LNCaP clone FGC (cell line): ENCODE data around the gene GOLGA5.

Experiments
- DNase-seq: peaks from one replicate; pipeline ENCODE4 v3.0.0-alpha.2; 2011; ENCODE audit warnings: low read depth
- H3K4me3 ChIP-seq: 2 replicates; pipeline ENCODE4 v1.5.1; 2011; ENCODE audit warnings: mild to moderate bottlenecking, low read depth, low read length, control low read depth
- TF ChIP-seq, protein P1 (sequence below): IDR thresholded peaks from 2 replicates; pipeline ENCODE4 v1.5.1; 2012; ENCODE audit warnings: mild to moderate bottlenecking; ENCODE audit not compliant: control insufficient read depth, insufficient read depth; ENCODE audit errors: extremely low read depth

GOLGA5 gene

DNA sequence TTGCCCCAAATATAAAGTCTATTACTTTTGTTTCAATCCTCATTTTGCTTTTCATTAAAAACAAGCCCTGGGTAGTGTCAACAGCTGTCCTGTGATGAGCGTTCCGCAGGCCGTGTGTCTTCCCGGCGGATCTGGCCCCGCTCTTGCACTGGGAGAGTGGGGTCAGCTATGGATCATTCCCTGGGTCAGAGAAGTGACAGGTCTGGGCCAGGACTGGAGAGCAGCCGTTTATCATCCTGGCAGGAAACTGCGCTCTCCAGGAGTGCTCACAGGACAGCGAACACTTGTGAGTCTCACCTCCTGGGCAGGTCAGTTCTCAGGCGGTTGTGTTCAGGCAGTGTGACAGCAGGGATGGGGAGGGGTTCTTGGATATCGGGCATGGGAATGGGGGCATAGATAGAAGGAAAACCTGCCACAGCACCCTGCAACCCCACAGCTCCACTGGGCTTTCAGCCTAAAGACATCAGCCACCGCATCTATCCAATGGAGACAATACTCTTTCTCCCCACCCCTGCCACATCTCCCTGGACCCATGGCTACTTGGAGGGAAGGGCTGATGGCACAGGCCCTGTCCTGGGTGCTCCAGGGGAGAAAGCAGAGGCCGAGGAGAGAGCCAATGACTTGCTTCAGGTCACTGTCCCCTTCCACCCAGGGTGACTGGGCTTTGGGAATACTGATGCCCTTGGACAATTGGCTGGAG lies 81.0 kb downstream of the GOLGA5 start:
- H3K4me3 ChIP-seq, result no peak overlapping the region
- TF ChIP-seq, protein P1, sequence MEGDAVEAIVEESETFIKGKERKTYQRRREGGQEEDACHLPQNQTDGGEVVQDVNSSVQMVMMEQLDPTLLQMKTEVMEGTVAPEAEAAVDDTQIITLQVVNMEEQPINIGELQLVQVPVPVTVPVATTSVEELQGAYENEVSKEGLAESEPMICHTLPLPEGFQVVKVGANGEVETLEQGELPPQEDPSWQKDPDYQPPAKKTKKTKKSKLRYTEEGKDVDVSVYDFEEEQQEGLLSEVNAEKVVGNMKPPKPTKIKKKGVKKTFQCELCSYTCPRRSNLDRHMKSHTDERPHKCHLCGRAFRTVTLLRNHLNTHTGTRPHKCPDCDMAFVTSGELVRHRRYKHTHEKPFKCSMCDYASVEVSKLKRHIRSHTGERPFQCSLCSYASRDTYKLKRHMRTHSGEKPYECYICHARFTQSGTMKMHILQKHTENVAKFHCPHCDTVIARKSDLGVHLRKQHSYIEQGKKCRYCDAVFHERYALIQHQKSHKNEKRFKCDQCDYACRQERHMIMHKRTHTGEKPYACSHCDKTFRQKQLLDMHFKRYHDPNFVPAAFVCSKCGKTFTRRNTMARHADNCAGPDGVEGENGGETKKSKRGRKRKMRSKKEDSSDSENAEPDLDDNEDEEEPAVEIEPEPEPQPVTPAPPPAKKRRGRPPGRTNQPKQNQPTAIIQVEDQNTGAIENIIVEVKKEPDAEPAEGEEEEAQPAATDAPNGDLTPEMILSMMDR, result no peak
- DNase-seq, result no peak

DNA sequence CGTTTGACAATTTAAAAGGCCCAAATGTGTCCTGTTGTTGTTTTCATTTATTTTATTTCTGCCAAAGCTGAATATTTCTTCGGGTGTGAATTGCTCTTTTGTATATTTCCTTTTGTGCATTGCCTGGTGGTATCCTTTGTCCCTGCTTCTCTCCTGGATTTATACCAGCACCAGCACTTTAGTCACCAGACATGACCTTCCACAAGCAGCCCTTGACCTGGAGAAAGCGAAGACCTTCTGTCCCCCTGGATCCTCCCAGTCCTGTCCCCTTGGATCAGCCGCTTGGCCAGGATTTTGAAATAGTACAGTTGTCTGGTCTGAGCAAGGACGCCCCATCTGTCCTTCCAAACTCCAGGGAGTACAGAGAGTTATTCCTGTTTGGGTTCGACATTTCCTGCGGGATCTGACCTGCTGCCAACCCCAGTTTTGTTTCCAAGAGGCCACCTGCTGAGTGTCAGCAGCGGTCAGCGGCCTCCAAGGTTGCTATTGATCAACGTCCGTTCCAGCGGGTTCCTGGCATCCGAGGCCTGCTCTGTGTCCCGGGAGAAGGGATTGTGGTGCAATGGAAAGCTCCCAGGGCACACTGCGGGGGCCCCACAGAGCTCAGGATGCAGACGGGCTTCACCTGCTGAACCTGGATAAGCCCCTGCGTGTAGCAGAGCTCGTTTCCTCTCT lies 83.8 kb downstream of the GOLGA5 start:
- no peak overlapping the region for H3K4me3 ChIP-seq
- DNase-seq, result no peak
- TF ChIP-seq, protein P1, result no peak

DNA sequence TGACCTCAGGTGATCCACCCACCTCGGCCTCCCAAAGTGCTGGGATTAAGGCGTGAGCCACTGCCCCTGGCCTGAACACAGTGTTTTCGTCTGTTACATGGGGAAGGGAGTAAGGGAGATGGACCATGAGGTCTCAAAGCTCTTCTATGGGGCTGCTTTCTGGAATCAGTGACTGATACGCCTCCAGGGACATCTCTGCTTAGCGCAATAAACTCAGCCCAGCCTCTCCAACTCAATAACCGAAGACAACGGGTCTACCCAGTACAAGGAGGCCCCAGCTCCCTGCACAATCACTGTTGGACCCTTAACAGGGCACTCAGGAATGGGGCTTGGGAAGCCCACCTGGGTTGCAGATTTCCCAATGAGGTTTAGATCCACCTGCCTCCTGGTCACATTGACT lies 86.2 kb downstream of the GOLGA5 start:
- TF ChIP-seq, protein P1, result no peak
- no peak for DNase-seq

DNA sequence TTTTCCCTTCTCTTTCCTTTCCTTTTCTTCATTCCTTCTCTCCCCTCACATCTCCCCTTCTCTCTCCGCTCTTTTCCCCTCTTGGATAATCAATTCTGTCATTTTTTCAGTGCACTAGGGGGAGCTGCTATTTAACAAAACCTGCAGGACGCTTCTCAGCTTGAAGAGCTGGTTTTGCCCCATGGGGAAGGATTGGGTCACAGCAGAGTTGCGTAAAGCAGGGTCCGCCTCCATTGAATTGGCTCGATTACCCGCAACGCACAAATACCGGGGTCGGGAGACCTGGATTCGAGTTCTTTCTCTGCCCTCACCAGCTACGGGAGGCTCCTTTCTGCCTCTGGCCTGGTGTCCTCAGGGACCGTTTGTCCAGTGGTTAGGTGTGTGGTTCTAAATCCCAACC lies 86.7 kb downstream of the GOLGA5 start:
- peak; percentile 19 for DNase-seq
- H3K4me3 ChIP-seq, result no peak overlapping the region
- TF ChIP-seq, protein P1, result peak; percentile 67

More for the DNA sequence above, 86.2 kb downstream of the GOLGA5 start:
- H3K4me3 ChIP-seq, result no peak overlapping the region

DNA sequence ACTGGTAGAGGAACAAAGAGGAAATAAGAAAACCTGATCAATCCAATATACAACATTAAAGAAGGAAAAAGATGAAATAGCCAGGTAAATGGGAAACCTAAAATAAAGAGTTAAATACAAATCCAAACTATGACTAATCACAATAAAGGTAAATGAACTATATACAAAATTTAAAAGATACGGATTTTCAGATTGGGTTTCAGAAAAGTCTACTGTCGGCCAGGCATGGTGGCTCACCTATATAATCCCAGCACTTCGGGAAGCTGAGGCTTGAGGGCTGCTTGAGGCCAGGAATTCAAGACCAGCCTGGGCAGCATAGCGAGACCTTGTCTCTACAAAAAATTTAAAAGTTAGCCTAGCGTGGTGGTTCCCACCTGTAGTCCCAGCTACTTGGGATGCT lies 89.0 kb downstream of the GOLGA5 start:
- no peak overlapping the region for H3K4me3 ChIP-seq
- TF ChIP-seq, protein P1, result no peak
- DNase-seq, result no peak

DNA sequence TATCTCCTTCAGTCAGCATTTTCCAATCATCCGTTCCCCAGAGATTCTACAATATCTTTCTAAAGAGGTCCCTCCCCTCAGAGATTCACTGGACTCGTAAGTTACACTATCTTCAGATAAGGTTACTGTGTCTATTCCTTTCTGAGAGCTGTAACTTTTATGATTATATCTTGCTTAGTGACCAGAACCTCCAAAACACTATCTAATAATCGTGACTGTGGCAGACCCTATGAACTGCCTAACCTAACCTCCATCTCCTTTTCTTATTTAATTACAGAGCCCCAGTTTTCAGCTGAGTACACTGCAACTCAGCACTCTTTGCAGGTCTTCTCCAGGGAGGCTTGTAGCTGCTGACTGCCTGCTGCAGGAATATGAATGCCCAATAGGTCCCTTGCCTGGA lies 90.3 kb downstream of the GOLGA5 start:
- TF ChIP-seq, protein P1, result no peak
- no peak for DNase-seq
- H3K4me3 ChIP-seq, result no peak overlapping the region
